Activated CD4-positive, alpha-beta T cell treated with anti-CD3 and anti-CD28 coated beads, Interleukin-2, amount 50 U/mL, for 16 hours (primary cell): ENCODE data around the gene H2BK1.
A peak's percentile ranks its signal among the peaks of the same experiment; 100 is the strongest.

Source experiments
- DNase-seq: peaks from one replicate; pipeline ENCODE4 v3.0.0-alpha.2; 2020

The H2BK1 gene

DNA sequence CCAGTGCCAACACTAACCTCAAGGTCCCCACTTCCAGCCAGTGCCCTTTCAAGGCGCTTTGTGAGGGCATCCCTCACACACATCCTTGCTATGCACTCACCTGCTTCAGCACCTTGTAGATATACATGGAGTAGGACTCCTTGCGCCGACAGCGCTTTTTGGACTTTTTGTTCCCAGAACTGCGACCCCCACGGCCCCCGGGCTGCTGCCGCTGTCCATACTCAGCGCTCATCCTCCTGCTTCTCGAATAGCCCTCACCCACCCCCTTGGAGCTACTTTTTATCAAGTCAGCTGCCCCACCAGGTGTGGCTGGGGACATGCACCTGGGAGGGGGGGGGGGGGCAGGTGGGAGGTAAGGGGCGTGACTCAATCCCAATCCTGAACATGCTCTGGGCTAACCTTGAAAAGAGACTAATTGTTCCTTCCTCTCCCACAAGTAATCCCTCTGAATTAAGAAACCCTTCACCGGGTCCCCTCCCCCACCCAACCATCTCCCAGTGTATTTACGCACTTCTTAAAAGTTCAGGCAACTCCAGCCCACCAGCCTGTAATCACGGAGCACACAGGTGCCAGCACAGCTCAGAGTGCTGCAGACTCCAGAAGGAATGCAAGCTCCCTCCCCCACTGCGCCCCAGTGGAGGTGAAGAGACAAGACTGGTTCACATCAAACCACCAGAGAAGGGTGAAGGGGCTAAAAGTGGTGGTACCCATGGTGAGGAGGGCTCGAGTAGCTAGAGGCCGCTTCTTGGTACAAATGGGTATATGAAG lies at the start of gene H2BK1:
Gene H2BK1, minus strand, starts transcription at position 402 of the 768 bp plus-strand sequence. Its CDS starts 170 bp downstream, at position 232.
- DNase-seq, result no peak

DNA sequence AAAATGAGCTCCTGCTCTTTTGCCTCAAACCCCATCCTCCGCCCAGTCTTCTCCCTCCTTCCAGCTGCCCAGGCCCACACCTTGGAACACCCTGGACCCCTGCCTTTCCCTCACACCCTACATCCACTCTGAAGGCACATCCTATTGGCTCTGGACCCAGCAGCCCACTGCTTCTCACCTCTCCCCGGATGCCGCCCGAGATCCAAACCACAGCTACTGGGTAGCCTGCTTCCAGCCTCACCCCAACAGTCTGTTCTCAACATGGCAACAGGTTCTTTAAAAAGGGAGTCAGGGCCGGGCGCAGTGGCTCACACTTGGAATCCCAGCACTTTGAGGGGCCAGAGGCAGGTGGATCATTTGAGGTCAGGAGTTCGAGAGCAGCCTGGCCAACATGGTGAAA lies 47.7 kb upstream of the H2BK1 start:
- DNase-seq, result no peak

DNA sequence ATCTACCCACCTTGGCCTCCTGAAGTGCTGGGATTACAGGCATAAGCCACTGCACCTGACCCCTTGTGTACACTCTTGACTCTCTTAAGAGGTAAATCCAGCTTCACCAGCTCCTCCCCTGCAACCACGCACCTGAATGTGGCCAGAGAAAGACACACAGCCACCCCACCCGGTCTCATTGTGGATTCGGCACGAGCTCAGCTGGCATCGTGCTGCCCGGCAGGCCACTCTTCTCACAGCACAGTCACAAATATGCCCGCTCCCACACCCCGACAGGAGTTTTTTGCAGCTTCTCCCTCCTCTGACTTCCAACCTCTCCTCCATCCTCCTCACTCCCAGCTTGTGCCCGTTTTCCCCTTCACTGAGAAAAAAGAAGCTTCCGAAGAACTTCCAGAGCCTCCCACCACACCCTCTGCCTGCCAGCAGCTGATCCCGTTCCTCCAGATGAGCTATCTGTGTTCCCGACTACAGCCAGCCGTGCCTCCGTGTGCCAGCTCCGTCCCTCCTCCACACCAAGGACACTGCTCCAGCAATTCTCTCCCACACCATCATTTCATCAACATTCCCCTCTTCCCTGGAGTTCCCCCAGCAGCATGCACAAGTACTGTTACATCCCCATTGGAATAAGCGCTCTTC lies 46.2 kb upstream of the H2BK1 start:
- no peak for DNase-seq

DNA sequence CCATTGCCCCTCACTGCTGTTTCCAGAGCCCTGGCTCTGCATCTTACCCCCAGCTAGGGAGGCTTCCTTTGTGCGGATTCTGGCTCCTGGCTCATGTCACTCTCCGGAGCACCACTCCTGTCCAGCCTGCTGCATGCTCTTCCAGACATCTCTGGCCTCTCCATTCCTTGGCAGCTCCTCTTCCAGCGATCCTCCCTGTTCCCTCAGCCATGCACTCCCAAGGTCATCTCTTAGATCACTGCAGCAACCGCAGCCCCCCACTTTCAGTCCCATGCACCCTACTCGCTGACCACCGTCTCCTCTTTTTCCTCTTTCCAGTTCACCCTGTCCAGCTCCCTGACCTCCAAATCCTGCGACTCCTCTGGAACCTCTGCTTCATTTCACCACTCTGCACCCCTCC lies 45.1 kb upstream of the H2BK1 start:
- DNase-seq, result no peak

DNA sequence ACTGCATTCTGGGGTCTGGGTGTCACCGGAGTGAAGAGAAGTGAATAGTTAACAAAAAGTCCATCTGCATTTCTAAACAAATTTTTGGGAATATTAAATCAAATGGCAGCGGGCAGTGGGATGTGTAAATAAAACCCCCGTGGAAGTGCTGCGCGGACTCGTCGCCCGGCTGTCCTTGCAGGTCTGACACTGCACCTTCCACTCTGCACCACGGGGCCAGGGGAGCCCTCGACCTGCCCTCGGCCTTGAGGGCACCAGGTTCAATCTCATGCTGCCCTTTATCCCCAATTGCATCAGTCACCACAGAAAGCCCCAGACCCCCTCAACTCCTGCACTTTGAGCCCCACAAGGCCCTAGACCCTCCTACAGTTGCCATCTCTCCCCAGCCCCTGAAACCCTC lies 44.6 kb upstream of the H2BK1 start:
- no peak for DNase-seq

DNA sequence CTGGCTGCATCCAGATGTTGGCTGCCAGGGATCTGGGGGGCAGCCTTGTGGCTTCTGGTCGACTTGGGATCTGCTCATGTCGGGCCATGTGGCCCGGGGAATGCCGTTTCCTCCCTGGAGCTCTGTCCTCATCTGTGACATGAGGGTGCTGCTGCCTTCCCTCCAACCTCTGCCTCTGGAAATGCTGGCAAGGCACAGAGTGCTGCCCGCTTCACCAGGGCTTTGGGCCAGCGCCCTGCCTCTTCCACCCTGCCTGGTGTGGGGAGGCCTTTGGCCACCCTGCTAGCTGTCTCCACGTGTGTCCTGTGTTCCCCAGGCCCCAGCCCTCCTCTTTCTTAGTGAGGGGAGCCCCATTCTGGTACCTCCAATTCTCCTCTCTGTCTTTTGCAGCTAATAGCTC lies 44.0 kb upstream of the H2BK1 start:
- DNase-seq, result no peak

DNA sequence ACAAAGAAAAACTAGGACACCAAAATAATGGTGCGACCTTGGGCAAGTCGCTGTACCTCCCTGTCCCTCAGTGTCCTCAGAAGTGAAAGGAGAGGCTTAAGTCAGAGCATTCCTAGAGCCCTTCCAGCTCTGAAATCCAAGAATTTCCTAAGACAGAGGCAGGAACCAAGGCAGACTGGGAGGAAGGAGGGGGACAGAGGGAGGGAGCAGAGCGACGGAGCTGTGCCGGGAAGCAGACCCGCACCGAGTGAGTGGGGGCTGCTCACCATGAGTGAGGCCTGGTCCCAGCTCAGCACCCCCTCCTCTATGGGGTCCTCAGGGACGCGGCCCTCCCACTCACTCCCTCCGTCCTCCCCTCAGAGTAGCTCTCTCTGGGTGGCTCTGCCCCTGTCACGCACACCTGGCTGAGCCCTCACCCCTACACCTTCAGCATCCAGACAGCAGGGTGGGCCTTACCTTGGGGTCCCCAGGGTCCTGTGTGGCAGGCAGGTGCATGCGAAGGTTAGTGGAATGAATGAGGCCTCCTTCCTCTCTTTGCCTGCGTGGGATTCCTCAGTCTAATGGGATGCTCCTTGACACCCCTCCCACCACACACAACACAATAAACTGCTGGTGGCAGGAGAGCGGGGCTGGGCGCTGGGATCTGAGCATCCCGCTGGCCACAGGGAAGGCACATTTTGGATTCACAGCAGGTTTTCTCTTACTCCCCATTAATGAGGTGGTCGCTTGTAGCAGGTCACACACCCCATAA lies 42.8 kb upstream of the H2BK1 start:
- no peak for DNase-seq

DNA sequence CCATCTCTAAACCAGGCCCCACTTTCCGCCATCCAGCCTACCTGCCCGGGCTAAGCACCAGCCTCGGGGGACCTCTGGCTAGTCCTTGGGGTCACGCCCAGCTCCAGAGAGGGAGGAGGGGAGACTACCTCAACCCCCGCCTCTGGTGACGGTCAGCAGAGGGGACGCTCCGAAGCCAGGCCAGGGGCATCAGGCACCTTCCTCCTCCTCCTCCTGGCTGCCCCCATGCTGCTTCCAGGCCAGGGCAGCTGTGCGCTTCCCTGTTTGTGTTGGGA lies 42.2 kb upstream of the H2BK1 start:
- no peak for DNase-seq

DNA sequence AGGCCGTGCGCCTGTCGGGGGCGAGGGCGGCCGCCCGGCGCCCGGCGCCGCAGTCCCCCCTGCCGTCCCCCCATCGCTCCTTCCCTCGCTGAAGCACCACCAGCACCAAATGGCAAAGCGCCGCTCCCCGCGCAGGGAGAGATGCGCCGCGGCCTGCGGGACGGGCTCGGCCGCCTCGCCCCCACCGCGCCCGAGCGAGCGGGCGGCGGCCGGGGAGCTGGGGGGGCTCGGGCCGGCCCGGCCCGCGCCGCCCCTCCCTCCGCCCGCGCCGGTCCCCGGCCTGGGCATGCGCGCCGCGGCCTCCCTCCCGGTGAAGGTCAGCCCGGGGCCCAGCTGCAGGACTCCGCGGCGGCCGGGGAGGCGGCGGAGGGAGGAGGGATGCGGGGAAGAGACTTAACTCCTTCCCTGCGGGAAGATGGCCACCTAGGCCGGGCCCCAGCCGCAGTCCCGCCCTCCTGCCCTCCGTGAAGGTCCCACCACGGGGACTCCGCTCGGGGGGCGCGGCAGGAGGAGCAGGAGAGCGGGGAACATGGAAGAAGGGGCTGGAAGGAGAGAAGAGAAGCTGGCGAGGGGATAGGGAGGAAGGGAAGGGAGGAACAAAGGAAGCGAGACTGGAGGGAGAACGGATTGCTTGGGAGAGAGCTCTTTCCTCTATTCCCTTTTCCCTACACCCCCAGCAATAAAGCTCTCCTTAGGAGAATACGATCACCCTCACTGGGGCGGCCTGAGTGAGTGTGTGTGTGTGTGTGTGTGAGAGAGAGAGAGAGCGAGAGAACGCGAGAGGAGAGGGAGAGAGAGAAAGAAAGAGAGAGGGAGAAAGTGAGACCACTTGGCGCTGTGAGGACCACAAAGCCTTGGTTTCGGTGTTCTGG lies 41.6 kb upstream of the H2BK1 start:
- DNase-seq, result no peak

DNA sequence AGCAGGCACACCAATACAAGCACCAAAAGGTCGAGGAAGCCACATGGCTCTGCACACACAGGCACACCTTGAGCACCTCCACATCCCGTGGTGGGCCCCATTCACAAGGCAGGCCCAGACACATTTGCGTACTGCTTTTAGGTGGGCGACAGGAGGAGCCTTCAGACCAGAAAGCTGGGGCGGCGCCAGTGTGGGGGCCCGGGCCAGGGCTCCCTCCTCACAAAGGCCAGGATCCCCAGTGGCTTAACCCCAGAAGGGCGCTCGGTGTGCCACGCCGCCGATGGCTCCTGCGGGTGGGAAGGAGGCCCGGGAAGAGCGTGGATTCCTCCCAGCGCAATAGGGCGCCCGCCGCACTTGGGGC lies 41.0 kb upstream of the H2BK1 start:
- DNase-seq, result no peak

DNA sequence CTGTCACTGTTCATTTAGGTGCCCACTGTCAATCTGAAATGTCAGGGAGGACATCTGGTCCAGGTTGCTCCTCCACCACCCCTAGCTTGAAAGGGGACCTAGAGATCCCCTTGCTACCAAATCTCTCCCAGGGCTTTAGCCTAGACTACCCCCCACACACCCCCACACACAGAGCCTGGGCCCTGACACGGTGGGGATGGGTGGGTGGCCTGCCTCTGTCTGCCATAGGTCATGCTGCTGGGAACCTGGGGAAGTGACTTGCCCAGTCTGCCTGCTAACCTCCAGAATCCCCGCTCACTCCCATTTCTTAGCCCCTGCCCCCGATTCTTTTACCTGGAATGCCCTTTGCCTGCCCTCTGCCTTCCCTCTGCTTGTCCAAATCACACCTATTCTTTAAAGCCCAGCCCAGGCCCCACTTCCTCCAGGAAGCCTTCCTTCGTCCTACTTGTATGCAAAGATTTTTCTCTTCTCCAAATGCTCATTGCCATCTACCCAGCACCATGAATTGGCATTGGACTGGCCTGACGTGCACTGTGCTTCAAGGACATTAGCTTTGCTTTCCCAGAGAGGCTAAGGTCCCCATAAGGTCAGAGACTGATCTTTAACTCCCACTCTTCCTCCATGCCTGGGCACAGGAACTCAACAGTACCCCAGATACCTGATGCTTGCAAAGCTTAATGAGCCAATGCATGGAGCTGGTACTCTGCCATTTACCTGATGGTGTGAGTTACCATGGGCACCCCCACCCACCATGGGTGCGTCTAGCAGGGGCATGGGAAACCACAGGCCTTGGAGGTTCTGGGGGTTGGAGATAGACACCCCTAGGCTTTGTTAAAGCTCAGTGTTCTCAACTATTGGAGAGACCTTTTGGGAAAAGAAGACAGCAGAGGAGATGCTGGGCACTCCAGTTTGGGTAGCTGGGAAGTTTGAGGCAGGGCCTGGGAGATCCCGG lies 40.2 kb upstream of the H2BK1 start:
- DNase-seq, result no peak

DNA sequence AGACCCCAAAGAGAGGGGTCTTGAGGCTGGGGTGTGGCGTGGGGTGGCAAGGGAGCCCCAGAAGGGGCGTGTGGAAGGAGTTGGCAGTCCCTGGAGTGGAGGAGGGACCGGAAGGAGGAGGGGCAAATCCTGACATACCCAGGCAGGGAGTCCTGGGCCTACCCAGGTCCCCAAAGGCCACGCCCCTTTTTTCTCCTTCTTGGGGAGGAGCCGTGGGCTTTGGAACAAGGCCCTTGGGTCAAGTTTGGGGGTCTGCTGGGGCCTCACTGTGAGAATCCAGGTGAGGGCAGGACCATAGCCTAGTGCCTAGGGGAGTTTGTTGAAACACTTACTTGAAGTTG lies 39.4 kb upstream of the H2BK1 start:
- no peak for DNase-seq

DNA sequence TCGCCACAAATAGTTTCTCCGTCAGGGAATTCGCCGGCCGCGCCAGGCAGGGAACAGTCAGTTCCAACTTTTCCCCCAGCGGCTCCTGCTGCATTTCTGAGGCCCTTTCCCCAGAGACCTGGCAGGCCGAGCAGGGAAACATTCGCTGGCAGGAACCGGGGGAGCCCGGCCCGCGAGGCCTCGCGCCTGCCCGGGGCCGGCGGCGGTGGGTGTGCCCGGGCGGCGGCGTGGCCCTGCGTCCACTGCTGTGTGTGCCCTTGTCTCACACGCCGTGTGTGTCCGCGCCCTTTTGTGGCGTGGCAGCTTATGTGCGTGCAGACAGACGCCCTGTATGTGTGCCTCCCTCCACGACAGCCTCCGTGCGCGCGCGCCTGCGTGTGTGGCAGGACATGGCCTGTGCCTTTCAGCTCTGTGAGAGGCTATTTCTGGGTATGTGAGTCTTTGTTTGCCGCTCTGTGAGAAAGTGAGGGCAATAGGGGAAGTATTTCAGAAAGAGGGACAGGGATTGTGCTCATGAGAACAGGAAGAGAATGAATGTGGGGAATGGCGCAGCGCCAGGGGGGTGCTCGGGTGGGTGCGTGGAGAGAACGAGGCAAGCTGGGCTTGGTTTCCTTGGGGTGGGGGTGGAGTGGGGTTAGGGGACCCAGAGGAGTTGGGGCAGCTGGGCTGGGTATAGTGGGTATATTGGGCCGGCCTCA lies 38.9 kb upstream of the H2BK1 start:
- peak; percentile 32 for DNase-seq

DNA sequence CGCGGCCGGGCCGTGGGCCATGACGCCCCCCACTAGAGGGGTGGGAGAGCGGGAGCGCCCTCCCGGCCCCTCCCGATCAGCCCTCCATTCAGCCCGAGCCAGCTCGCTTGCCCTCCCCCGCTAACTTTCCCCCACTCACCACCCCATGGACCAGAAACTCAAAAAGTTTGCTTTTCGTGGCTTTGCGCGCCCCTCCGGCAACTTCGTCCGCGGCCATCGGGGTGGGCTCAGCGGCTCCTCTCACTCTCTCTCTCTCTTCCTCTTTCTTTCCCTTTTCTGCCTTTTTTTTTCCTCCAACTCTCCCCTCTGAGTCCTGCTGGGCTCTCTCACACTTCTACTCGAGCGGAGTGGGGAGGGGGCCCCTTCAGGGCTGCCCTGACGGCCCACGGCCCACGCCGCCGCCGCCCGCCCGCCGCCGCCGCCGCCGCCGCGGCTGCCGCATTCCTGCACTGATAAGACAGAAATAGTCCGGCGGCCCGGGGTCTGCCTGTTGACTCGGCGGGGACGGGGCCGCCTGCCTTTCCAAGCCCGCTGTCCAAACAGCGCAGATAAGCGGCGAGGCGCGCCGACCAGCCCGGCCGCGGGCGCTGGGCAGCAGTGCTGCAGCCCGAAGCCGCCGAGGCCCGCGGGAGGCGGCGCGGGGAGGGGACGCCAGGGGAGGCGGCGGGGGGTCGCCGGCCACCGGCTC lies 38.2 kb upstream of the H2BK1 start, which contains the start of gene SMARCD3:
Gene SMARCD3, minus strand, starts transcription at position 349 of the 688 bp plus-strand sequence. Its CDS starts 132 bp downstream, at position 217.
- DNase-seq, result no peak

DNA sequence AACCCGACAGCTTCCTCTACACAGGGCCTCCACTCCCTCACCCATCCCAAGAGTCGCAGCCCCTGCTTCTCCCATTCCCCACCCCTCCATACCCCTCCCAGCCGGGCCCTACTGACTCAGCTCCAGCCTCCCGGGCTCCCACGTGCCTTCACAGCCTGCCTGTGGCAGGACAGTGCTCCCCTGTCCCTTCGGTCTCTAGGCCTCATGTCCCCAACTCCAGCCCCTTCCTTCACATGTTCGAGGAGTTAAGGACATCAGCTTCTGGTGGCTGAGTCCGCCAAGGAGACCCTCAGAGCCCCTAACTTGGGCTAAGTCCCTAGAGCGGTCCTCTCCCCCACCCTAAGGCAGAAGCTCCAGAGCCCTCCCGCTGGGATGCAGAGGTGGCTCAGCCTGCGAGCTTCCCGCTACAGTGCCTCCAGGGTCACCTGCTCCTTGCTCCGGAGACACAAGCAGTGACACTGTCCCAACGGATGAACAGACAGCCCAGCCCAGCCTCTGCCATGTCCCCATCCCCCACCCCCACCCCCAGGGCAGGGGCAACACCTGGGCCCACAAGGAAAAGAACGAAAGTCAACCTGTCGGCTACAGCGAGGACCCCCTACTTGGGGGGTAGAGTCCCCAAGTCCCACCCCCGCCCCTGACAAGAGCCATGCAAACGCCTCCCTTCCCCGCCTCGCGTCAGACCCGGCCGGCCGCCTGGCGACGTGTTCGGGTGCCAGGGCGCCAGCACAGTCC lies 37.5 kb upstream of the H2BK1 start:
- DNase-seq, result no peak

DNA sequence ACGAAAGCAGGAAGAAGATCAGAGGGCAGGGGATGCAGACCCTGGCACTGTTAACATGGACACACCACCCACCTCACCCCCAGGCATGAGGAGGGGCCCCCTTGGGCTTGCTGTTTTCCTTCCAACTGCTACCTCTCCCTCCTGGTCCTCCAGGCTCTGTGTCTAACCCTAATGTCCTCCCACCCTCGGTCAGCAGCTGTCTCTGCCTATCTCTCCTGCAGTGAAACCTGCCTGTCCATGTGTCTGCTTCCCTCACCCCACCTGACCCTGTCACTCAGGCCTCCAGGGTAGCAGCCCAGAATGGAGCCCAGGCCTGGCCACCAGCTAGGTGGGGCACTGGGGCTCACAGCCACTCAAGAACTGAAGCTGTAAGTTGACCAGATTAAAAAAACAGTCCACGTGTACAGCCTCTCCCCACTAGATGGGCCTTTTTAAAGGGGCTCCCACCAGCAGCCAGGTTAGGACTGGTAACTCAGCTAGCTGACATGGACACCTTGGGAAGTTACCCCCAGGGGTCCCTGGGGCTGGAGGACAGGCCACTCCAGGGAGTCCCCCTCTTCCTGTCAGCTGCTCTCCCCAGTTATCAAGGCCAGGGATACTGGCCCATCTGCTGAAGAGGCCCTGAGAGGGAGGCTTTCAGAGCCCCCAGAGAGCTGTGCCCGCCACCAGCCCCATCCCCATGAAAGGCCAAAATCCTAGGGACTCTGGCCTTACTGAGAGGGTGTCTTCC lies 36.7 kb upstream of the H2BK1 start:
- DNase-seq, result no peak

DNA sequence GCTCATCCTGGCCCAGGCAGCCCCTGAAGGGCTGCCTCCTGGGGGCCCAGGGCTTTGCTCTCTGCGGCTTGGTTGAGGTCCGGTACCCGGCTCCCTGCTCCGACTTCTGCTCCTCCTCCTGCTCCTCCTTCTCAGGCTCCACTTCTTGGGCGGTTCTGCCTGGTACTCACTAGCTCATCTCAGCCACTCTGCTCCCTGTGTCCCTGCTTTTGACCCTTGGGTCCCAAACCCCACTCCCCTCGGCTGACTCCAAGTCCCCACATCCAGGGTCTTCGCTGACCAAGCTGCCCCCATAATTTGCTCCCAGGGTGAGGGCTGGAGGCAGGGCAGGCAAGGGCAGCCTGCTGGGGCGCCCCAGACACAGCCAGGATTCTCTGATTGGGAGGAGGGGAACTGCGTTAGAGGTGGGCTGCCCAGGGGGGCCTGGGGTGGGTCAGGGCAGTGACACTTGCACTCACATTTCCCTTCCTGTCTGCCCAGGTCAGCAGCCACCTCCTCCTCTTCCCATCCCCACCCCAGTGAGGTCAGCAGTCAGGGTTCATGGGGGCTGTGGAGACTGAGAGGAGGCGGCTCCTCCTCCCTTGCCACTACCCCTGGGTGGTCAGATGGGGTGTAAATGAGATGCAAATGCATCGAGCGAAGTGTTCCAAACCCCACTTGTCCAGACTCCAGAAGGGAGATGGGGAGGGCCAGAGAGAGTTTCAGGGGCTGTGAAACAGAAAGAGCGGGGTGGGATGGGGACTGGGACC lies 36.0 kb upstream of the H2BK1 start:
- no peak for DNase-seq

DNA sequence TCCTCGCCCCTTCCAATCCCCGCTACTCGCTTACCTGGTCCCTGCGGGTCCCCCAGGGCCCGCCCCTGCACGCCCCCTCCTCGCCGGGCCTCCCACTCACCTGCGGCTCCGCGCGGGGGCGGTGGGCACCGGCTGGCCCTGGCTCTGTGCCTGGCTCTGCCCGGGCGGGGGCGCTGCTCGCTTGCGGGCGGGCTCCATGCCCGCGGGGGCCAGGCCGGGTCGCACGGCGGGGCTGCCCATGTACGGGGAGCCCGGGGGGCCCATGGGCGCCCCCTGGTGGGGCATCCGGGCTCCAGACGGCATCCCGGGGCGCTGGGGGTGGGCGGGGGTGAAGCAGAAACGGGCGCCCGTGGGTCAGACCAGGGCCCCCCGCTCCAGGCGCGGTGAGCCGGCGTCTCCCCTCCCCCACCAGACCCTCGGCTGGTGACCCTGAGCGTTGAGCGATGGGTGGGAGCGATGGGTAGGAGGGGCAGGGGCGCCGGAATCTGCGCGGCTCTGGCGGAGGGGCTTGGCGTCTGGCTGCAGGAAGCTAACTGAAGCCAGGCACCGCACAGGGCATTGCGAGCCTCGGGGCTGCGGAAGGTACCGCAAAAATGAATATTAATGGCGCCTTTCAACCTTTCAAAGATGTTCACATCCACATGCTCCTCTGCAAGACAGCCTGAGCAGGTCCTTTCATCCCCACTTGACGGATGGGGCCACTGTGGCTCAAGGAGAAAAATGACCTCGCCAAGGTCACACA lies 35.2 kb upstream of the H2BK1 start:
- DNase-seq, result peak; percentile 50
